Activated T-helper 17 cell treated with anti-CD3 and anti-CD28 coated beads, Interleukin-2, amount 50 U/mL, for 72 hours (primary cell): ENCODE results near the gene HDAC4. TPM values are rescaled to one million over a fixed set of nuclear protein-coding genes. Genes with fewer than 3 reads are reported as not detected.

Source experiments
- ATAC-seq: fragments of 150-1000 bp; cut with Tn5 transposase; replicated peaks from 2 replicates; pipeline ENCODE4 v1.10.0; 2021; ENCODE audit warnings: mild to moderate bottlenecking, moderate library complexity
- H3K27ac Mint-ChIP-seq: one replicate; pipeline ENCODE4 v1.8.0; 2022; ENCODE audit warnings: mixed read lengths
- H3K27me3 Mint-ChIP-seq: one replicate; pipeline ENCODE4 v1.8.0; 2022; ENCODE audit warnings: mixed read lengths
- H3K36me3 Mint-ChIP-seq: one replicate; pipeline ENCODE4 v1.8.0; 2022; ENCODE audit warnings: low read depth, mild to moderate bottlenecking, mixed read lengths
- H3K4me1 Mint-ChIP-seq: one replicate; pipeline ENCODE4 v1.8.0; 2022; ENCODE audit warnings: mixed read lengths
- H3K4me3 Mint-ChIP-seq: one replicate; pipeline ENCODE4 v1.8.0; 2022; ENCODE audit warnings: mild to moderate bottlenecking, mixed read lengths
- H3K9me3 Mint-ChIP-seq: one replicate; pipeline ENCODE4 v1.8.0; 2022; ENCODE audit warnings: mixed read lengths
- total RNA-seq, 2 donors: library from RNA; stranded (reverse); gene quantifications; one replicate each; pipeline ENCODE4 v1.2.3, GENCODE V29; 2022

HDAC4 gene
- total RNA-seq, 2 donors from 2014 or later: 34.3 to 52.9 TPM

DNA sequence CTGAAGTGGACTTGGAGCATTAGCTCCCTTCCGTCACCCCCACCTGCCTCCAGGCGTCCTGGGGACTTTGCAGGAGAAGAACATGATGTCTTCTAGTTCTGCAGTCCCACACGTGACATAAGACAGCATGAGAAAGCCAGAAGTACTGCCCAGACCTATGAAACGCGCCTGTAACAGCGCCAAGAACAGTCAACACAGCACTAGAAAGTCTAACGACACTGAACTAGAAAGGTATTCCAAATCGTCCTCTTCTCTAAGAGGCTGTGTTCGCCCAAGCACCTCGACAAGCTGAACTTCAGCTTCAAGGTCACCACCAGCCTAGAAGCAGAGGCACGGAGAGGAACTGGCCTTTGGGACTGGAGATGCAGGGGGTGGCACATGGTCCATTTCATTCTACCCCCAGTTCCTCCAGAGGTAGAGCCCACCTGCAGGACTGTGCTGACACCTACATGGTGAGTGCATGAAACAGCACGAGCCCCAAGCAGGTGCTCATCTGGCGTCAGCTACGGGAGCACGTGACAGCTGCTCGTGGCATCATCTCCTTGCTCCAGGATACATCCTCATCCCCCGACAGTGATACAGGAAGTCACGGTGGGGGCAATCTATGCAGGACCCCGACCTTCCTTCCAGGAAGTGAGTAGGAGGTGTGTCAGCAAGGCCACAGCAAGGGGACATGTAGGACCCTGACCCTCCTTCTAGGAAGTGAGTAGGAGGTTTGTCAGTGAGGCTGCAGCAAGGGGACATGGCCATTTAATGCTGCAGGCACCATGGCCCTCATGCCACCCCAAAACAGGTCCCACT is 3.7 kb downstream of the HDAC4 start:
- Mint-ChIP-seq H3K27ac (peak overlapping the region; percentile 19), H3K36me3 (no peaks in the 10 kb centered on the region), H3K4me3 (no peak overlapping the region), H3K4me1 (peaks cover 31% of the 10 kb centered on the region), H3K9me3 (no peaks in the 10 kb centered on the region), H3K27me3 (no peaks in the 10 kb centered on the region)
- no peak for ATAC-seq

- Mint-ChIP-seq H3K4me1 (peaks cover 31% of the 10 kb centered on the region), H3K36me3 (no peaks in the 10 kb centered on the region), H3K27ac (peak overlapping the region; percentile 29), H3K4me3 (no peak overlapping the region), H3K9me3 (no peaks in the 10 kb centered on the region), H3K27me3 (no peaks in the 10 kb centered on the region)
- ATAC-seq: no peak
Measured at GRCh38 chr2:239395524-239395923, 5.3 kb downstream of the HDAC4 start.

DNA sequence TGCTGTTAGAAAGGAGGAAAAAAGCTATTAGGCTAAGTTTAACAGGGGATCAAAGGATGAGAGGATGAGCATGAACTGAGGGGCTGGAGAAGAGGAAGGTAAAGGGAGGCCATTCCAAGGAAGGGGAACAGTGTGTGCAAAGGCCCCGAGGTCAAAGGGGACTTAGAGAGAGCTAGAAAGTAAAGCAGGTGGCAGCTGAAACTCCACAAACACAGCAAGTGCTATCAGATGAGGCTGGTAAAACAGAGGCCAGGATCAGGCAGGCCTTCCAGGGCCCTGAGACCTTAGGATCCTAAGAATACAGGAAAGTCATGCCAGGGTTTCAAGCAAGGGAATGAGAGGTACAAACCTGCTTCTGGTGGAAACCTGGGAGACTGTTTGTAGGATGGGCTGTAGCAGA is 5.8 kb downstream of the HDAC4 start:
- no peak overlapping the region for H3K4me3 Mint-ChIP-seq
- H3K9me3 Mint-ChIP-seq: no peaks in the 10 kb centered on the region
- H3K36me3 Mint-ChIP-seq: no peaks in the 10 kb centered on the region
- no peak for ATAC-seq
- peak overlapping the region; percentile 29 for H3K27ac Mint-ChIP-seq
- H3K4me1 Mint-ChIP-seq: peaks cover 31% of the 10 kb centered on the region
- no peaks in the 10 kb centered on the region for H3K27me3 Mint-ChIP-seq

- ATAC-seq: no peak
- peak overlapping the region; percentile 29 for H3K27ac Mint-ChIP-seq
- peaks cover 1% of the 10 kb centered on the region for H3K36me3 Mint-ChIP-seq
- H3K9me3 Mint-ChIP-seq: no peaks in the 10 kb centered on the region
- H3K4me1 Mint-ChIP-seq: peaks cover 30% of the 10 kb centered on the region
- no peak overlapping the region for H3K4me3 Mint-ChIP-seq
- H3K27me3 Mint-ChIP-seq: no peaks in the 10 kb centered on the region
Measured at GRCh38 chr2:239394346-239394945, 6.4 kb downstream of the HDAC4 start.

DNA sequence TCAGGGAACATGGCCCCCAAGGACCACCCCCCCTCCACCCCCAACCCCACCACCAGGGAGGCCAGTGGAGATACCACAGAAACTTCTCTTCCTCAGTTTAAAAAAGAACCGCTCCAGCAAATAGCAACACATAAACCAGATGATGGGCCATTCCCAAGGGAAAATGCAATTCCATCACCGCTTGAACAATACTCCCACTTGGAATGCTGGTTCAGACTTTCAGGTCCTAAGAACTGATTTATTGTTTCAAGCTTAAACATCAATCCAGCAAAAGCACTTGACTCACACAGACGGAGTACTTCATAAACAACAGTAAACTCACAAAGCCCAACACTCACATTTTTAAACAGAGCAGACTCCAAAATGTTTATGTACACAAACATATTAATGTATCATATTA is 6.9 kb downstream of the HDAC4 start:
- Mint-ChIP-seq H3K4me1 (peaks cover 25% of the 10 kb centered on the region), H3K36me3 (peaks cover 5% of the 10 kb centered on the region), H3K9me3 (no peaks in the 10 kb centered on the region), H3K27me3 (no peaks in the 10 kb centered on the region), H3K27ac (peak overlapping the region; percentile 43), H3K4me3 (no peak overlapping the region)
- ATAC-seq: no peak

DNA sequence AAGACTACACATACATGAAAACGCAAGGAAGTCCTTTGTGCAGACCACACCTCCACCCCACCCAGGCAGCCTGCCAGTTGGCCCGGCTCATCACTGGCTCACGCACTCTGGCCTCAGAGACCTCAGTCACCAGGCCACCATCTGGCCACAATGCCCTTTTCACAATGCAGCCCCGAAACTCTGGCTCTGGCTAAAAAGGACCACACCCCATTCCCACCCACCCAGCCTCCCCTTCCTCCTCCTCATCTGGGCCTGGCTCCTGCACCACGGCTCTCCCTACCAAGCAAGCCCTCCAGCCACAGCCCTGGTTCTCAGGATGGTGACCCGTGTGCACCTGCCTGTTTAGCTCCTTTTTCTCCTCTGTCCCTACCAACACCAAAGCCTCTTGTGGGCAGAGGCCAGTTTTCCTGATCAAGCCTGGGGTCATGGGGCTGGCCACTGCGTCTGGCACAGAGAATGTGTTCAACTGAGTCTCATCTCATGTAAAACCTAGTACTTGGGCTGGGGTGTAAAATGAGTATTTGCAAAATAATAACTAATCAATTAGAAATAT is 7.4 kb downstream of the HDAC4 start:
- H3K4me1 Mint-ChIP-seq: peaks cover 25% of the 10 kb centered on the region
- H3K9me3 Mint-ChIP-seq: no peaks in the 10 kb centered on the region
- peaks cover 5% of the 10 kb centered on the region for H3K36me3 Mint-ChIP-seq
- H3K27ac Mint-ChIP-seq: peak overlapping the region; percentile 43
- no peak overlapping the region for H3K4me3 Mint-ChIP-seq
- no peak for ATAC-seq
- no peaks in the 10 kb centered on the region for H3K27me3 Mint-ChIP-seq

GRCh38 chr2:239392688-239393387 is 8.0 kb downstream of the HDAC4 start:
- H3K9me3 Mint-ChIP-seq: no peaks in the 10 kb centered on the region
- H3K4me1 Mint-ChIP-seq: peaks cover 21% of the 10 kb centered on the region
- no peak overlapping the region for H3K27ac Mint-ChIP-seq
- ATAC-seq: no peak
- no peaks in the 10 kb centered on the region for H3K27me3 Mint-ChIP-seq
- H3K4me3 Mint-ChIP-seq: no peak overlapping the region
- H3K36me3 Mint-ChIP-seq: peaks cover 5% of the 10 kb centered on the region

GRCh38 chr2:239392072-239392357 is 8.8 kb downstream of the HDAC4 start:
- Mint-ChIP-seq H3K27ac (no peak overlapping the region), H3K4me3 (no peak overlapping the region), H3K9me3 (no peaks in the 10 kb centered on the region), H3K4me1 (peaks cover 14% of the 10 kb centered on the region), H3K27me3 (no peaks in the 10 kb centered on the region), H3K36me3 (peaks cover 5% of the 10 kb centered on the region)
- ATAC-seq: no peak

DNA sequence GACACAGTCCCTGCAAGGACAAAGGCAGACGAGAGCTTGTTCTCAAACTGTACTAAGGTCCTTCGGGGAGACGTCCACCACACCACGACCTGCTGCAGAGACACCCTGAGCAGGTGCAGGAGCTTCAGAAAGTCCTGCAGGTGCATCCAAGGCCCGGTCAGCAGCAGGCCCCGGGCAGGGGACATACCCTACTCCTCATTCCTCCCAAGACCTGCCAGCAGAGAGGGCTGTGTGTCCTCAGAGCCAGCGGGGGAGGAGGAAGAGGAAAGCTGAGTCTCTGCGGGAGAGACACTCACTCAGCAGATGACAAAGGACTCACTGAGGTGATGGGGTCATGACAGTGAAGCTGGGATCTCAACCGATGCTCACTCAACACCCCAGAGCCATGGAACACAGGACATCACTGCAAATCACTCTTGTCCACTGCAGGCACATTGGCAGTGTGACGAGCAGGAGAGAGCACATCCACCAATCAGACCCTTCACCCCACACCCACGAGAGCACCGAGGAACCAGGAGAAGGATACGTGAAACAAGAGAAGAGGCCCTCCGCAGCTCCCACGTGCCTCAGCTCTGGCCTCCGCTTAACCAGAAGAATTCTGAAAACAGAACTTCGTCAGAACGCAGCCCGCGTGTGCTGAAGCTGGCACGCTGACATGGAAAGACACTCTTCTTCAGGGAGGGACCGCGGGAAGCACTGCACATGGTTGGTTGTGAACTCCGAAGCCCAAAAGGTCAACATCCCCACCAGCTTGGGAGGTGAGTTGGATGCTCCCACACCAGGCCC is 9.3 kb downstream of the HDAC4 start:
- Mint-ChIP-seq H3K27me3 (no peaks in the 10 kb centered on the region), H3K9me3 (no peaks in the 10 kb centered on the region), H3K4me1 (peaks cover 14% of the 10 kb centered on the region), H3K36me3 (peaks cover 5% of the 10 kb centered on the region), H3K27ac (no peak overlapping the region), H3K4me3 (no peak overlapping the region)
- no peak for ATAC-seq

DNA sequence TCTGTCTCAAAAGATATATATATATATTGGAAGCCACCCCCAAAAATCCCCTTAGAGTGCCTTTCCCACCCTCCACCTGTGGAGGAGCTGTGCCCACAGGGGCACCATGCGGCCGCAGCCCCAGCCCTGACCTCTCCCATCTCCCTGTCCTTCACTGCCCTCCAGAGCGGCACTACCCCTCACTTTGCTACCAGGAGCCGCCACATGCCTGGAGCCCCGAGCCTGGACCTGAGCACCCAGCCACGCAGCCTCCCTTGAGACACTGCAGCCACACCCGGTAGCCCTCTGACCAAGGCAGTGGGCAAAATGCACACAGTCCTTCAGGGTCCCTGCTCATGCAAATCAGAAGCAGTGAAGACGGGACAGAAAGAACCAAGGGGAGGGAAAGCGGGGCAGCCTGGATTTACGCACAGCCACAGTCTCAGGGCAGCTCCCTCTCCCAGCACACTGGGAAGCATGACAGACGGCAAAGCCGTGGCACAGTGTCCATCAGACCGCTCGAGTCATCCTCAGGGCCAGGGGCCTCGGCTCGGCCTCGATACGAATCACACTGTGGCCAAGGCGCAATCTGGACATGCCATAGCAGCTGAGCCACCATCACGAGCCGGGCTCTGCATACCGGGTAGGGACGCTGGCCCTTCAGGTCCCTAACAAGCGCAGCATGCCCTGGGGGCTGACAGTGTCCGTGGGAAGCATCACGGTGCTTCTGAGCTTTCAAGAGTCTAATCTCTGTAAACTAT is 10.1 kb downstream of the HDAC4 start:
- no peak overlapping the region for H3K4me3 Mint-ChIP-seq
- H3K4me1 Mint-ChIP-seq: peaks cover 17% of the 10 kb centered on the region
- H3K9me3 Mint-ChIP-seq: no peaks in the 10 kb centered on the region
- no peaks in the 10 kb centered on the region for H3K27me3 Mint-ChIP-seq
- no peak overlapping the region for H3K27ac Mint-ChIP-seq
- no peak for ATAC-seq
- peaks cover 5% of the 10 kb centered on the region for H3K36me3 Mint-ChIP-seq

GRCh38 chr2:239389414-239390329 is 11.1 kb downstream of the HDAC4 start:
- peaks cover 15% of the 10 kb centered on the region for H3K4me1 Mint-ChIP-seq
- H3K36me3 Mint-ChIP-seq: peaks cover 5% of the 10 kb centered on the region
- no peaks in the 10 kb centered on the region for H3K9me3 Mint-ChIP-seq
- no peaks in the 10 kb centered on the region for H3K27me3 Mint-ChIP-seq
- no peak for ATAC-seq
- no peak overlapping the region for H3K4me3 Mint-ChIP-seq
- no peak overlapping the region for H3K27ac Mint-ChIP-seq

DNA sequence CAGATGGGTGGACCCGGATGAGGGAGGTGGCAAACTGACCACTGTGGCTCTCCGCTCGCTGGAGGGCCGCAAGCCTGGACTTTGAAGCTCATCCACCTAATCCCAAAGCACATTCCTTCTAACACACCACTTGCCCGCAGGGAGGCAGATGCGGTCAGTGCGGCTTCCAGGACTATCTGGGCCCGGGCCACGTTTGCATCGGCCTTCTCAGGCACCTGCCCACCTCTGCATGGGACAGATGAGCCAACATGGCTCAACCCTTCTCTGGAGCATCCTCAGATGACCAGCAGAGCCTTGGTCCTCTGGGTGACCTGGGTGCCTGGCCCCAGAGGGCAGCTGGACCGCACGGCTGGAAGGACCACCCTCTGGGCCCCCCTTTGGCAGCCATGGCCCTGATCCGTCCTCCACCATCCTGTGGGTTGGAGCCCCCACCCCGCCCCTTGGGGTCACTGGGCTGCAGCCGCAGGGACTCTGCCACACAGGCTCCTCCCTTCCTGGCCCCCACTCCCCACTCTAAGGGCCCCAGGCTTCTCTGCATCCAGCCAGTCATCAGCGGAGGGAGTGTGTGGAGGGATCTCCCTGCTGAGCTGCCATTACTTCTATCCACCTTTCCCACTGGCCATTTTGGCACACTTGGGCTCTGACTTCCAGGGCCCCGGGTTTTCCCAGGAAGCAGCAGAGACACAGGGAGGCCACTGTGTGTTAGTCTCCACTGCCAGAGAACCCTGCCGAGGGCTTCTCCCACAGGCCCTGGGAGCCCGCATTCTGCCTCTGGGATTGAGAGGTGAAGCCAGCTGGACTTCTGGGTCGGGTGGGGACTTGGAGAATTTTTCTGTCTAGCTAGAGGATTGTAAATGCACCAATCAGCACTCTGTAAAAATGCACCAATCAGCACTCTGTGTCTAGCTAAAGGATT is 12.3 kb downstream of the HDAC4 start:
- H3K4me3 Mint-ChIP-seq: no peak overlapping the region
- no peak overlapping the region for H3K27ac Mint-ChIP-seq
- no peaks in the 10 kb centered on the region for H3K27me3 Mint-ChIP-seq
- H3K36me3 Mint-ChIP-seq: peaks cover 5% of the 10 kb centered on the region
- peaks cover 6% of the 10 kb centered on the region for H3K4me1 Mint-ChIP-seq
- H3K9me3 Mint-ChIP-seq: no peaks in the 10 kb centered on the region
- no peak for ATAC-seq
